SH-SY5Y (cell line): Measurements from ENCODE around the gene ERLEC1.

Source experiments
- GATA2 ChIP-seq: IDR thresholded peaks from 2 replicates; pipeline ENCODE4 v1.6.1; 2011; ENCODE audit warnings: mild to moderate bottlenecking, low read depth, low read length
- GATA3 ChIP-seq: IDR thresholded peaks from 2 replicates; pipeline ENCODE4 v1.6.1; 2011; ENCODE audit warnings: low read depth, mild to moderate bottlenecking, low read length, moderate library complexity

GRCh38 chr2:53811601-53812000, 24.8 kb downstream of the ERLEC1 start:
- TF ChIP-seq GATA2 (no peak), GATA3 (no peak)
